Measurements from ENCODE around the gene HEXIM1. TPM values are rescaled to one million over a fixed set of nuclear protein-coding genes. Genes with fewer than 3 reads are reported as not detected.
A peak's percentile ranks its signal among the peaks of the same experiment; 100 is the strongest.

Gene HEXIM1
- total RNA-seq, 1 donor from 2014 or later: 10.2 TPM

- Histone ChIP-seq H3K27ac (no peak overlapping the region), H3K4me2 (peak overlapping the region; percentile 86), H2AFZ (replicated peaks) (peak overlapping the region; percentile 65), H3K79me2 (ENCODE audit: low read depth) (no peaks in the 10 kb centered on the region), H4K20me1 (ENCODE audit: low read depth) (peaks cover 5% of the 10 kb centered on the region), H3K36me3 (no peaks in the 10 kb centered on the region), H3K9ac (no peak overlapping the region), H3F3A (ENCODE audit: low read depth) (peaks cover 25% of the 10 kb centered on the region), H3K9me3 (ENCODE audit: low read depth) (no peaks in the 10 kb centered on the region), H3K4me1 (peaks cover 6% of the 10 kb centered on the region), H3K27me3 (no peaks in the 10 kb centered on the region), H3K4me3 (peak overlapping the region; percentile 84)
- no peak overlapping the region for H3K27ac Mint-ChIP-seq
- peaks cover 2% of the 10 kb centered on the region for H3K36me3 Mint-ChIP-seq
- H3K9me3 Mint-ChIP-seq: peaks cover 4% of the 10 kb centered on the region
- peaks cover 23% of the 10 kb centered on the region for H3K4me1 Mint-ChIP-seq
- peak overlapping the region; percentile 85 for H3K4me3 Mint-ChIP-seq
- H3K27me3 Mint-ChIP-seq (ENCODE audit: insufficient read depth, low read depth): peaks cover 11% of the 10 kb centered on the region
- DNase-seq (ENCODE audit: low spot score): peak; percentile 86
- TF ChIP-seq, protein P1, sequence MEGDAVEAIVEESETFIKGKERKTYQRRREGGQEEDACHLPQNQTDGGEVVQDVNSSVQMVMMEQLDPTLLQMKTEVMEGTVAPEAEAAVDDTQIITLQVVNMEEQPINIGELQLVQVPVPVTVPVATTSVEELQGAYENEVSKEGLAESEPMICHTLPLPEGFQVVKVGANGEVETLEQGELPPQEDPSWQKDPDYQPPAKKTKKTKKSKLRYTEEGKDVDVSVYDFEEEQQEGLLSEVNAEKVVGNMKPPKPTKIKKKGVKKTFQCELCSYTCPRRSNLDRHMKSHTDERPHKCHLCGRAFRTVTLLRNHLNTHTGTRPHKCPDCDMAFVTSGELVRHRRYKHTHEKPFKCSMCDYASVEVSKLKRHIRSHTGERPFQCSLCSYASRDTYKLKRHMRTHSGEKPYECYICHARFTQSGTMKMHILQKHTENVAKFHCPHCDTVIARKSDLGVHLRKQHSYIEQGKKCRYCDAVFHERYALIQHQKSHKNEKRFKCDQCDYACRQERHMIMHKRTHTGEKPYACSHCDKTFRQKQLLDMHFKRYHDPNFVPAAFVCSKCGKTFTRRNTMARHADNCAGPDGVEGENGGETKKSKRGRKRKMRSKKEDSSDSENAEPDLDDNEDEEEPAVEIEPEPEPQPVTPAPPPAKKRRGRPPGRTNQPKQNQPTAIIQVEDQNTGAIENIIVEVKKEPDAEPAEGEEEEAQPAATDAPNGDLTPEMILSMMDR (IDR thresholded peaks at IDR 0.05): peak; percentile 59
- TF ChIP-seq EZH2 (IDR thresholded peaks at IDR 0.05): no peak
Observed at GRCh38 chr17:45132572-45133463, 15.5 kb upstream of the HEXIM1 start.

DNA sequence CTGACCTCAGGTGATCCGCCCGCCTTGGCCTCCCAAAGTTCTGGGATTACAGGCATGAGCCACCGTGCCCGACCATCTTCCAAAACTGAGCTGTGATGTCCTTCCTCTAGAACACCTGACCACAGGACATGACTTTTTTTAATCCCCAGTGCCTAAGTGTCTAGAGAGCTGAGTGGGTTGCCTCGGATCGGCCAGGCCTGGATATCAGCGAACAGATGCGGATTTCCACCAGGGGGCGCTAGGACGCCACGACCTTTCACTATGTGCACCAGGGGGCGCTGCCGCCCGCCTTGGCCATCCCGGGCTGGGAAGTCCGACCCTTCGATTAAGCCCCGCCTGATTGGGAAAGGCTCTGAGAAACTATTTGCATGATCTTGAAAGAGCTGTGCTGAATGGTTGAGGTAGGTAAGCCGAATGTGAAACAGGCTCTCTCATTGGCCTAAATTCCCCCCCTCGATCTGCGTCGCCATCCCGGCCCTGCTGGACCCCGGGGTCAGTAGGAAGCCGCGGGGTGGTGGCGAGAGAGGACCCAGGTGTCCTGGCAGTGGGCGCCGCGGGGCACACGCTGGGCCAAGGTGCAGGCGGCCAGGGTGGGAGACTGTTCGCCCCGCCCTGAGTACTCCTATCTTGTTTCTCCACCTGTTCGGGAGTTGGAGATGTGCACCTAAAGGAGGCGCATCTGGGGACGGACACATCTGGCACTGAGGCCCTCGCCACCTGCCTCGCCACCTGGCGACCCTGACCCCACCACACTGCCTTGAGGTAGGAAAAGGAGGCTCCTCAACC lies 12.9 kb upstream of the HEXIM1 start, which contains the start of gene ACBD4:
TSS of gene ACBD4 (plus strand) at position 496 of the 786 bp plus-strand sequence. CDS start 458 bp downstream, outside the sequence.
- H3K9me3 Mint-ChIP-seq: peaks cover 4% of the 10 kb centered on the region
- H3K4me3 Mint-ChIP-seq: peak within 1 kb of the TSS; percentile 76
- peak within 1 kb of the TSS; percentile 69 for H3K4me2 ChIP-seq
- peaks cover 31% of the 10 kb centered on the region for H3K4me1 Mint-ChIP-seq
- peak; percentile 99 for DNase-seq (ENCODE audit: low spot score)
- H3K9me3 ChIP-seq (ENCODE audit: low read depth): no peaks in the 10 kb centered on the region
- H3K27me3 ChIP-seq: no peaks in the 10 kb centered on the region
- no peak within 1 kb of the TSS for H3K27ac ChIP-seq
- H3K79me2 ChIP-seq (ENCODE audit: low read depth): no peaks in the 10 kb centered on the region
- peak within 1 kb of the TSS; percentile 46 for H3K4me3 ChIP-seq
- peaks cover 5% of the 10 kb centered on the region for H4K20me1 ChIP-seq (ENCODE audit: low read depth)
- peaks cover 34% of the 10 kb centered on the region for H3F3A ChIP-seq (ENCODE audit: low read depth)
- H3K36me3 ChIP-seq: no peaks in the 10 kb centered on the region
- no peak within 1 kb of the TSS for H2AFZ ChIP-seq (replicated peaks)
- peaks cover 18% of the 10 kb centered on the region for H3K4me1 ChIP-seq
- no peak within 1 kb of the TSS for H3K9ac ChIP-seq
- H3K36me3 Mint-ChIP-seq: peaks cover 2% of the 10 kb centered on the region
- peaks cover 13% of the 10 kb centered on the region for H3K27me3 Mint-ChIP-seq (ENCODE audit: insufficient read depth, low read depth)
- TF ChIP-seq, protein P1 (IDR thresholded peaks at IDR 0.05): peak; percentile 100
- no peak for TF ChIP-seq EZH2 (IDR thresholded peaks at IDR 0.05)
- H3K27ac Mint-ChIP-seq: peak within 1 kb of the TSS; percentile 60

GRCh38 chr17:45135978-45136791 lies 12.1 kb upstream of the HEXIM1 start:
- Histone ChIP-seq H3K79me2 (ENCODE audit: low read depth) (no peaks in the 10 kb centered on the region), H4K20me1 (ENCODE audit: low read depth) (peaks cover 5% of the 10 kb centered on the region), H3K27ac (no peak overlapping the region), H2AFZ (replicated peaks) (no peak overlapping the region), H3K4me2 (peak overlapping the region; percentile 69), H3K36me3 (no peaks in the 10 kb centered on the region), H3K4me3 (peak overlapping the region; percentile 46), H3K9me3 (ENCODE audit: low read depth) (no peaks in the 10 kb centered on the region), H3F3A (ENCODE audit: low read depth) (peaks cover 39% of the 10 kb centered on the region), H3K27me3 (no peaks in the 10 kb centered on the region), H3K4me1 (peaks cover 18% of the 10 kb centered on the region), H3K9ac (no peak overlapping the region)
- Mint-ChIP-seq H3K9me3 (peaks cover 4% of the 10 kb centered on the region), H3K4me1 (peaks cover 35% of the 10 kb centered on the region), H3K36me3 (peaks cover 2% of the 10 kb centered on the region), H3K27me3 (ENCODE audit: insufficient read depth, low read depth) (peaks cover 7% of the 10 kb centered on the region), H3K27ac (peak overlapping the region; percentile 60), H3K4me3 (peak overlapping the region; percentile 76)
- TF ChIP-seq, protein P1 (IDR thresholded peaks at IDR 0.05): no peak
- no peak for DNase-seq (ENCODE audit: low spot score)
